ENCODE results near the gene ARHGAP18. TPM values are rescaled to one million over a fixed set of nuclear protein-coding genes. Genes with fewer than 3 reads are reported as not detected.

ARHGAP18 gene
- total RNA-seq, 5 donors from 2014 or later (not counting 1 experiment from before 2014, with no cell fraction given): 3.6 to 4.3 (median 4.0) TPM

GRCh38 chr6:129694036-129694435, 15.9 kb downstream of the ARHGAP18 start:
- Mint-ChIP-seq H3K4me3 (no peak overlapping the region), H3K9me3 (no peaks in the 10 kb centered on the region), H3K27ac (peak overlapping the region in 1 of 2 donors; percentile 30), H3K4me1 (peaks cover 13 to 31% (median 20%) of the 10 kb centered on the region in 3 donors), H3K27me3 (no peaks in the 10 kb centered on the region), H3K36me3 (no peaks in the 10 kb centered on the region)
- no peak for DNase-seq
- WGBS (ENCODE audit: insufficient coverage): 100% methylated on average over 2 of the region's 2 CpGs
- Histone ChIP-seq H3K27ac (ENCODE audit: low read length) (no peak overlapping the region), H3K4me3 (ENCODE audit: control insufficient read depth in 1 of 2, extremely low read depth in 1 of 2, low read length in 1 of 2) (no peak overlapping the region), H3K27me3 (replicated peaks in 1 of 2; ENCODE audit: control insufficient read depth in 2 of 2, extremely low read depth in 1 of 2, insufficient read depth in 2 of 2, low read length in 1 of 2) (no peaks in the 10 kb centered on the region), H3K9me3 (no peaks in the 10 kb centered on the region), H3K36me3 (ENCODE audit: control insufficient read depth in 2 of 2, extremely low read depth in 1 of 2, insufficient read depth in 1 of 2, low read length in 1 of 2) (no peaks in the 10 kb centered on the region), H3K4me1 (ENCODE audit: control insufficient read depth in 1 of 2, extremely low read depth in 1 of 2, insufficient read depth in 2 of 2, low read length in 2 of 2) (peaks cover 2 to 8% of the 10 kb centered on the region in 2 experiments)
- ATAC-seq (replicated peaks in 1 of 4): no peak
- ChIA-PET POLR2A (interaction anchor here (0.6 to 0.9 kb wide), 2 partner anchors 10 to 94 kb away, joined by 3 read pairs; no protein-coding TSS in a partner anchor), CTCF (interaction anchor here in 1 of 2 donors (2.0 kb wide), 1 partner anchor 19 kb away, joined by 4 read pairs; no protein-coding TSS in a partner anchor)

- H3K36me3 ChIP-seq (ENCODE audit: control insufficient read depth in 2 of 2, extremely low read depth in 1 of 2, insufficient read depth in 1 of 2, low read length in 1 of 2): no peaks in the 10 kb centered on the region
- H3K9me3 Mint-ChIP-seq: no peaks in the 10 kb centered on the region
- H3K4me1 ChIP-seq (ENCODE audit: control insufficient read depth in 1 of 2, extremely low read depth in 1 of 2, insufficient read depth in 2 of 2, low read length in 2 of 2): peaks cover 8 to 10% of the 10 kb centered on the region in 2 experiments
- POLR2A ChIA-PET: no interaction called here
- no peaks in the 10 kb centered on the region for H3K27me3 Mint-ChIP-seq
- DNase-seq (no peak), ATAC-seq (replicated peaks in 1 of 4) (no peak)
- WGBS (ENCODE audit: insufficient coverage): no CpG with 5 or more reads among the region's 2 CpGs
- no peak overlapping the region for H3K4me3 Mint-ChIP-seq
- no peaks in the 10 kb centered on the region for H3K27me3 ChIP-seq (replicated peaks in 1 of 2; ENCODE audit: control insufficient read depth in 2 of 2, extremely low read depth in 1 of 2, insufficient read depth in 2 of 2, low read length in 1 of 2)
- CTCF ChIA-PET: no interaction called here
- peak overlapping the region in 1 of 2 donors; percentile 1 for H3K27ac Mint-ChIP-seq
- no peak overlapping the region for H3K4me3 ChIP-seq (ENCODE audit: control insufficient read depth in 1 of 2, extremely low read depth in 1 of 2, low read length in 1 of 2)
- no peak overlapping the region for H3K27ac ChIP-seq (ENCODE audit: low read length)
- peaks cover 24 to 41% (median 30%) of the 10 kb centered on the region in 3 donors for H3K4me1 Mint-ChIP-seq
- H3K9me3 ChIP-seq: no peaks in the 10 kb centered on the region
- H3K36me3 Mint-ChIP-seq: no peaks in the 10 kb centered on the region
Measured at GRCh38 chr6:129692467-129692866, 17.5 kb downstream of the ARHGAP18 start.

- Mint-ChIP-seq H3K4me1 (peaks cover 31 to 46% (median 36%) of the 10 kb centered on the region in 3 donors), H3K27me3 (no peaks in the 10 kb centered on the region), H3K27ac (no peak overlapping the region), H3K9me3 (no peaks in the 10 kb centered on the region), H3K36me3 (no peaks in the 10 kb centered on the region), H3K4me3 (no peak overlapping the region)
- ATAC-seq (replicated peaks in 1 of 4): no peak
- Histone ChIP-seq H3K27me3 (replicated peaks in 1 of 2; ENCODE audit: control insufficient read depth in 2 of 2, extremely low read depth in 1 of 2, insufficient read depth in 2 of 2, low read length in 1 of 2) (no peaks in the 10 kb centered on the region), H3K36me3 (ENCODE audit: control insufficient read depth in 2 of 2, extremely low read depth in 1 of 2, insufficient read depth in 1 of 2, low read length in 1 of 2) (no peaks in the 10 kb centered on the region), H3K9me3 (no peaks in the 10 kb centered on the region), H3K4me1 (ENCODE audit: control insufficient read depth in 1 of 2, extremely low read depth in 1 of 2, insufficient read depth in 2 of 2, low read length in 2 of 2) (peaks cover 15 to 16% of the 10 kb centered on the region in 2 experiments), H3K4me3 (ENCODE audit: control insufficient read depth in 1 of 2, extremely low read depth in 1 of 2, low read length in 1 of 2) (no peak overlapping the region), H3K27ac (ENCODE audit: low read length) (no peak overlapping the region)
- ChIA-PET POLR2A (no interaction called here), CTCF (no interaction called here)
- DNase-seq: no peak
- 80% methylated on average over 1 of the region's 1 CpG for WGBS (ENCODE audit: insufficient coverage)
Measured at GRCh38 chr6:129691709-129692108, 18.3 kb downstream of the ARHGAP18 start.

GRCh38 chr6:129691043-129691640, 18.8 kb downstream of the ARHGAP18 start:
- H3K4me1 Mint-ChIP-seq: peaks cover 33 to 45% (median 35%) of the 10 kb centered on the region in 3 donors
- POLR2A ChIA-PET: no interaction called here
- ATAC-seq (replicated peaks in 1 of 4): no peak

GRCh38 chr6:129686941-129687627, 22.9 kb downstream of the ARHGAP18 start:
- Mint-ChIP-seq H3K9me3 (no peaks in the 10 kb centered on the region), H3K27ac (peak overlapping the region; percentile 18 to 55), H3K36me3 (no peaks in the 10 kb centered on the region), H3K27me3 (no peaks in the 10 kb centered on the region), H3K4me3 (peak overlapping the region in 1 of 3 donors; percentile 52), H3K4me1 (peaks cover 45 to 63% (median 51%) of the 10 kb centered on the region in 3 donors)
- Histone ChIP-seq H3K4me3 (ENCODE audit: control insufficient read depth in 1 of 2, extremely low read depth in 1 of 2, low read length in 1 of 2) (no peak overlapping the region), H3K9me3 (no peaks in the 10 kb centered on the region), H3K27me3 (replicated peaks in 1 of 2; ENCODE audit: control insufficient read depth in 2 of 2, extremely low read depth in 1 of 2, insufficient read depth in 2 of 2, low read length in 1 of 2) (no peaks in the 10 kb centered on the region), H3K36me3 (ENCODE audit: control insufficient read depth in 2 of 2, extremely low read depth in 1 of 2, insufficient read depth in 1 of 2, low read length in 1 of 2) (no peaks in the 10 kb centered on the region), H3K27ac (ENCODE audit: low read length) (peak overlapping the region; percentile 28), H3K4me1 (ENCODE audit: control insufficient read depth in 1 of 2, extremely low read depth in 1 of 2, insufficient read depth in 2 of 2, low read length in 2 of 2) (peaks cover 33 to 39% of the 10 kb centered on the region in 2 experiments)
- WGBS (ENCODE audit: insufficient coverage): 3% methylated on average over 5 of the region's 7 CpGs
- POLR2A ChIA-PET: interaction anchor here in 1 of 2 donors (0.6 to 1.1 kb wide), 3 partner anchors 13 to 270 kb away, joined by 4 to 9 read pairs (median 4); no protein-coding TSS in a partner anchor
- DNase-seq (peak in 31 of 35 experiments; percentile 4 to 69 (median 27)), ATAC-seq (replicated peaks in 1 of 4) (peak; percentile 80 to 82 (median 82))
- CTCF ChIA-PET: interaction anchor here (0.8 to 1.0 kb wide), 3 partner anchors 16 to 334 kb away, joined by 3 to 4 read pairs (median 4); partner anchors contain the start of gene ARHGAP18 (in 1 of the 2)

More at GRCh38 chr6:129691043-129691640, 18.8 kb downstream of the ARHGAP18 start:
- Histone ChIP-seq H3K27ac (ENCODE audit: low read length) (no peak overlapping the region), H3K4me3 (ENCODE audit: control insufficient read depth in 1 of 2, extremely low read depth in 1 of 2, low read length in 1 of 2) (no peak overlapping the region), H3K27me3 (replicated peaks in 1 of 2; ENCODE audit: control insufficient read depth in 2 of 2, extremely low read depth in 1 of 2, insufficient read depth in 2 of 2, low read length in 1 of 2) (no peaks in the 10 kb centered on the region), H3K36me3 (ENCODE audit: control insufficient read depth in 2 of 2, extremely low read depth in 1 of 2, insufficient read depth in 1 of 2, low read length in 1 of 2) (no peaks in the 10 kb centered on the region), H3K9me3 (no peaks in the 10 kb centered on the region), H3K4me1 (ENCODE audit: control insufficient read depth in 1 of 2, extremely low read depth in 1 of 2, insufficient read depth in 2 of 2, low read length in 2 of 2) (peaks cover 20 to 22% of the 10 kb centered on the region in 2 experiments)
- Mint-ChIP-seq H3K27ac (no peak overlapping the region), H3K27me3 (no peaks in the 10 kb centered on the region), H3K36me3 (no peaks in the 10 kb centered on the region), H3K4me3 (no peak overlapping the region), H3K9me3 (no peaks in the 10 kb centered on the region)
- DNase-seq: no peak
- WGBS (ENCODE audit: insufficient coverage): no CpG with 5 or more reads among the region's 5 CpGs
- CTCF ChIA-PET: no interaction called here

- no peak overlapping the region for H3K4me3 ChIP-seq (ENCODE audit: control insufficient read depth in 1 of 2, extremely low read depth in 1 of 2, low read length in 1 of 2)
- ATAC-seq (replicated peaks in 1 of 4): no peak
- ChIA-PET CTCF (interaction anchor here (0.7 to 1.6 kb wide), 2 partner anchors 14 to 90 kb away, joined by 3 to 4 read pairs; no protein-coding TSS in a partner anchor), POLR2A (no interaction called here)
- Mint-ChIP-seq H3K9me3 (no peaks in the 10 kb centered on the region), H3K4me1 (peaks cover 45 to 60% (median 51%) of the 10 kb centered on the region in 3 donors), H3K4me3 (no peak overlapping the region), H3K27me3 (no peaks in the 10 kb centered on the region), H3K27ac (peak overlapping the region in 1 of 2 donors; percentile 57), H3K36me3 (no peaks in the 10 kb centered on the region)
- peaks cover 33 to 39% of the 10 kb centered on the region in 2 experiments for H3K4me1 ChIP-seq (ENCODE audit: control insufficient read depth in 1 of 2, extremely low read depth in 1 of 2, insufficient read depth in 2 of 2, low read length in 2 of 2)
- no peaks in the 10 kb centered on the region for H3K9me3 ChIP-seq
- no CpG with 5 or more reads among the region's 5 CpGs for WGBS (ENCODE audit: insufficient coverage)
- no peaks in the 10 kb centered on the region for H3K36me3 ChIP-seq (ENCODE audit: control insufficient read depth in 2 of 2, extremely low read depth in 1 of 2, insufficient read depth in 1 of 2, low read length in 1 of 2)
- no peak overlapping the region for H3K27ac ChIP-seq (ENCODE audit: low read length)
- no peak for DNase-seq
- H3K27me3 ChIP-seq (replicated peaks in 1 of 2; ENCODE audit: control insufficient read depth in 2 of 2, extremely low read depth in 1 of 2, insufficient read depth in 2 of 2, low read length in 1 of 2): no peaks in the 10 kb centered on the region
Measured at GRCh38 chr6:129685662-129686031, 24.3 kb downstream of the ARHGAP18 start.
